HepG2 (cell line): ENCODE results near the gene DPP6.

Experiments used
- ZNF512 ChIP-seq: sonication (generic); formaldehyde crosslinking; IDR thresholded peaks from 2 replicates; pipeline ENCODE4 v1.4.0; 2020; ENCODE audit warnings: mild to moderate bottlenecking, missing genetic modification reagents
- TF ChIP-seq, protein P1 (sequence below): sonication (generic); formaldehyde crosslinking; IDR thresholded peaks from 2 replicates; pipeline ENCODE4 v1.5.0; 2020; ENCODE audit warnings: mild to moderate bottlenecking, missing genetic modification reagents, moderate library complexity

- TF ChIP-seq ZNF512 (CRISPR knock-in tag): no peak
- TF ChIP-seq, protein P1, sequence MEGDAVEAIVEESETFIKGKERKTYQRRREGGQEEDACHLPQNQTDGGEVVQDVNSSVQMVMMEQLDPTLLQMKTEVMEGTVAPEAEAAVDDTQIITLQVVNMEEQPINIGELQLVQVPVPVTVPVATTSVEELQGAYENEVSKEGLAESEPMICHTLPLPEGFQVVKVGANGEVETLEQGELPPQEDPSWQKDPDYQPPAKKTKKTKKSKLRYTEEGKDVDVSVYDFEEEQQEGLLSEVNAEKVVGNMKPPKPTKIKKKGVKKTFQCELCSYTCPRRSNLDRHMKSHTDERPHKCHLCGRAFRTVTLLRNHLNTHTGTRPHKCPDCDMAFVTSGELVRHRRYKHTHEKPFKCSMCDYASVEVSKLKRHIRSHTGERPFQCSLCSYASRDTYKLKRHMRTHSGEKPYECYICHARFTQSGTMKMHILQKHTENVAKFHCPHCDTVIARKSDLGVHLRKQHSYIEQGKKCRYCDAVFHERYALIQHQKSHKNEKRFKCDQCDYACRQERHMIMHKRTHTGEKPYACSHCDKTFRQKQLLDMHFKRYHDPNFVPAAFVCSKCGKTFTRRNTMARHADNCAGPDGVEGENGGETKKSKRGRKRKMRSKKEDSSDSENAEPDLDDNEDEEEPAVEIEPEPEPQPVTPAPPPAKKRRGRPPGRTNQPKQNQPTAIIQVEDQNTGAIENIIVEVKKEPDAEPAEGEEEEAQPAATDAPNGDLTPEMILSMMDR: no peak
Observed at GRCh38 chr7:154646126-154647013, 594.2 kb downstream of the DPP6 start.
